Measurements from ENCODE around the gene GLOD5.

GRCh38 chrX:48715876-48716502, 45.6 kb upstream of the GLOD5 start:
- TF ChIP-seq CTCF (IDR thresholded peaks at IDR 0.05) (no peak), POLR2A (IDR thresholded peaks at IDR 0.05) (no peak)

Measured in esophagus squamous epithelium (tissue), 4 donors.